HL-60 (cell line): ENCODE results near the gene SLC6A7.

Source experiments
- TF ChIP-seq, protein P1 (sequence below): IDR thresholded peaks from one replicate; pipeline ENCODE4 v1.5.1; 2011; ENCODE audit warnings: low read length, control low read depth, inconsistent platforms; ENCODE audit not compliant: insufficient read depth
- TF ChIP-seq, protein P2 (sequence below): IDR thresholded peaks from 2 replicates; pipeline ENCODE4 v1.6.1; 2012; ENCODE audit warnings: low read depth; ENCODE audit not compliant: insufficient replicate concordance

DNA sequence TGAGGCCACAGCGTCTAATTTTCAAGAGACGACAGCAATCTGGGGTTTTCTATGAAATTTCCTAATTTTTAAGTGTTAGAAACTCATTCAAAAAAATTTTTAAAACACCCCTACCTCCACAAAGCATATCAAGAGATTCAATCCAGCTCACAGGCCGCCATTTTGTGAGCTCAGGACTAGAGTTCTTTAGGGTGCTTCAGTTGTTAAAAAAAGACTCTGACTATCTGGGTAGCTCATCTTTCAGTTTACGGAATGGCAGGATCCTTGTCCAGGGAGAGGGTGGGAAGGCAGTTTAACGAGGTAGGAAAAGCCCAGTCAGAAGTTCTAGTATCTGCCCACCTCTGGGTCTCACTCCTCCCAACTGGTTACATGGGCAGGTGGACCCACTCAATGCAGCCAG, 56.6 kb downstream of the SLC6A7 start:
- TF ChIP-seq, protein P1, sequence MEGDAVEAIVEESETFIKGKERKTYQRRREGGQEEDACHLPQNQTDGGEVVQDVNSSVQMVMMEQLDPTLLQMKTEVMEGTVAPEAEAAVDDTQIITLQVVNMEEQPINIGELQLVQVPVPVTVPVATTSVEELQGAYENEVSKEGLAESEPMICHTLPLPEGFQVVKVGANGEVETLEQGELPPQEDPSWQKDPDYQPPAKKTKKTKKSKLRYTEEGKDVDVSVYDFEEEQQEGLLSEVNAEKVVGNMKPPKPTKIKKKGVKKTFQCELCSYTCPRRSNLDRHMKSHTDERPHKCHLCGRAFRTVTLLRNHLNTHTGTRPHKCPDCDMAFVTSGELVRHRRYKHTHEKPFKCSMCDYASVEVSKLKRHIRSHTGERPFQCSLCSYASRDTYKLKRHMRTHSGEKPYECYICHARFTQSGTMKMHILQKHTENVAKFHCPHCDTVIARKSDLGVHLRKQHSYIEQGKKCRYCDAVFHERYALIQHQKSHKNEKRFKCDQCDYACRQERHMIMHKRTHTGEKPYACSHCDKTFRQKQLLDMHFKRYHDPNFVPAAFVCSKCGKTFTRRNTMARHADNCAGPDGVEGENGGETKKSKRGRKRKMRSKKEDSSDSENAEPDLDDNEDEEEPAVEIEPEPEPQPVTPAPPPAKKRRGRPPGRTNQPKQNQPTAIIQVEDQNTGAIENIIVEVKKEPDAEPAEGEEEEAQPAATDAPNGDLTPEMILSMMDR, result no peak
- TF ChIP-seq, protein P2, sequence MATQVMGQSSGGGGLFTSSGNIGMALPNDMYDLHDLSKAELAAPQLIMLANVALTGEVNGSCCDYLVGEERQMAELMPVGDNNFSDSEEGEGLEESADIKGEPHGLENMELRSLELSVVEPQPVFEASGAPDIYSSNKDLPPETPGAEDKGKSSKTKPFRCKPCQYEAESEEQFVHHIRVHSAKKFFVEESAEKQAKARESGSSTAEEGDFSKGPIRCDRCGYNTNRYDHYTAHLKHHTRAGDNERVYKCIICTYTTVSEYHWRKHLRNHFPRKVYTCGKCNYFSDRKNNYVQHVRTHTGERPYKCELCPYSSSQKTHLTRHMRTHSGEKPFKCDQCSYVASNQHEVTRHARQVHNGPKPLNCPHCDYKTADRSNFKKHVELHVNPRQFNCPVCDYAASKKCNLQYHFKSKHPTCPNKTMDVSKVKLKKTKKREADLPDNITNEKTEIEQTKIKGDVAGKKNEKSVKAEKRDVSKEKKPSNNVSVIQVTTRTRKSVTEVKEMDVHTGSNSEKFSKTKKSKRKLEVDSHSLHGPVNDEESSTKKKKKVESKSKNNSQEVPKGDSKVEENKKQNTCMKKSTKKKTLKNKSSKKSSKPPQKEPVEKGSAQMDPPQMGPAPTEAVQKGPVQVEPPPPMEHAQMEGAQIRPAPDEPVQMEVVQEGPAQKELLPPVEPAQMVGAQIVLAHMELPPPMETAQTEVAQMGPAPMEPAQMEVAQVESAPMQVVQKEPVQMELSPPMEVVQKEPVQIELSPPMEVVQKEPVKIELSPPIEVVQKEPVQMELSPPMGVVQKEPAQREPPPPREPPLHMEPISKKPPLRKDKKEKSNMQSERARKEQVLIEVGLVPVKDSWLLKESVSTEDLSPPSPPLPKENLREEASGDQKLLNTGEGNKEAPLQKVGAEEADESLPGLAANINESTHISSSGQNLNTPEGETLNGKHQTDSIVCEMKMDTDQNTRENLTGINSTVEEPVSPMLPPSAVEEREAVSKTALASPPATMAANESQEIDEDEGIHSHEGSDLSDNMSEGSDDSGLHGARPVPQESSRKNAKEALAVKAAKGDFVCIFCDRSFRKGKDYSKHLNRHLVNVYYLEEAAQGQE, result no peak
